Breast epithelium (tissue), 4 donors: Measurements from ENCODE around the gene SLC16A7. TPM values are rescaled to one million over a fixed set of nuclear protein-coding genes. Genes with fewer than 3 reads are reported as not detected.
"Not testable (repeated sequence)": the region's sequence is repeated elsewhere in the genome, so short reads cannot be mapped to it uniquely, and the experiment has no call there.

ENCODE experiments used
- DNase-seq, 2 donors: peaks; one replicate each; pipeline ENCODE4 v3.0.0-alpha.2; 2019; ENCODE audit warnings: low spot score in 2 of 2
- H3K27ac ChIP-seq, 2 donors: fragments of 200-600 bp; sonication (generic) in 1 of 2; one replicate each; pipeline ENCODE4 v1.5.1; 2016 to 2019; ENCODE audit warnings: mild to moderate bottlenecking in 1 of 2
- H3K27me3 ChIP-seq, 2 donors: fragments of 200-600 bp; sonication (generic) in 1 of 2; one replicate each; pipeline versions ENCODE4 v1.5.1 to v1.6.0; 2017 to 2019; ENCODE audit warnings: control low read depth in 1 of 2, mild to moderate bottlenecking in 1 of 2
- H3K36me3 ChIP-seq: fragments of 200-600 bp; one replicate; pipeline ENCODE4 v1.5.1; 2019
- H3K4me1 ChIP-seq, 2 donors: fragments of 200-600 bp; sonication (generic); one replicate each; pipeline ENCODE4 v1.5.1; 2016 to 2019; ENCODE audit warnings: control low read depth in 1 of 2
- H3K4me3 ChIP-seq, 3 donors: fragments of 200-600 bp; sonication (generic); 1 replicate in 2 of 3; 2 replicates in 1 of 3; pipeline ENCODE4 v1.5.1; 2016 to 2019; ENCODE audit warnings: mild to moderate bottlenecking in 3 of 3, moderate library complexity in 2 of 3
- H3K9me3 ChIP-seq, 2 donors: fragments of 200-600 bp; sonication (generic) in 1 of 2; one replicate each; pipeline ENCODE4 v1.5.1; 2016 to 2019; ENCODE audit warnings: control low read depth in 1 of 2
- POLR2A ChIP-seq: fragments of 450-650 bp; IDR thresholded peaks from one replicate; pipeline ENCODE4 v1.6.1; 2016; ENCODE audit warnings: antibody characterized with exemption, mild to moderate bottlenecking, moderate library complexity
- POLR2AphosphoS5 ChIP-seq, 3 donors: sonication (generic); formaldehyde crosslinking; IDR thresholded peaks; one replicate each; pipeline ENCODE4 v1.6.1; 2017; ENCODE audit warnings: antibody characterized with exemption in 3 of 3
- intact Hi-C: fragments of 100-400 bp; cut with DNase I; formaldehyde crosslinking; loops from one replicate; pipeline ENCODE4 v1.15.1; 2023; ENCODE audit warnings: low total_unique reads
- total RNA-seq, 3 donors: library from RNA; depleted of rRNA; stranded (reverse); fragments of >200 nt; gene quantifications; one replicate each; pipeline ENCODE4 v1.1.0, GENCODE V29; 2016
- TF ChIP-seq, protein P1 (sequence below), 3 donors: fragments of 450-650 bp; IDR thresholded peaks; one replicate each; pipeline ENCODE4 v1.5.1; 2016 to 2017; ENCODE audit warnings: antibody characterized with exemption in 3 of 3, mild to moderate bottlenecking in 3 of 3, moderate library complexity in 3 of 3

Gene SLC16A7
- total RNA-seq, 3 donors from 2014 or later = 14.5 to 53.4 (median 51.2) TPM

DNA sequence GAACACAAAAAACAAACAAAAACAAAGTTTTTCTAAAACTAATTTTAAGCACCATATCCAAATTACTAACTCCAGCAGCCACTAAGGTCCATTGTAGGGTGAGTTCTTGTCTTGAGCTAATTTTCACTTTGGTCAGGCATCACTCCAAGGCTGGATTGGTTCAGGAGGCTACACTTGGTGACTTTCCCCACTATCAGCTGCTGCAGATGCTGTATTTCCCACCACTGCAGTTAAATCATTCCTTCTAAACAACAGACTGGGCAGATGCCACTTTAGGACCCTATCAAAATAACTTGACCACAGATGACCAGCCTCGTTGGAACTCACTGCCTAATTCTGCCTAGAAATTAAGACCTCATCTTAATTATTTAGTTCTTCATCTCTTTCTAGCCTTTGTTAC, 140.5 kb downstream of the SLC16A7 start:
- TF ChIP-seq, protein P1, sequence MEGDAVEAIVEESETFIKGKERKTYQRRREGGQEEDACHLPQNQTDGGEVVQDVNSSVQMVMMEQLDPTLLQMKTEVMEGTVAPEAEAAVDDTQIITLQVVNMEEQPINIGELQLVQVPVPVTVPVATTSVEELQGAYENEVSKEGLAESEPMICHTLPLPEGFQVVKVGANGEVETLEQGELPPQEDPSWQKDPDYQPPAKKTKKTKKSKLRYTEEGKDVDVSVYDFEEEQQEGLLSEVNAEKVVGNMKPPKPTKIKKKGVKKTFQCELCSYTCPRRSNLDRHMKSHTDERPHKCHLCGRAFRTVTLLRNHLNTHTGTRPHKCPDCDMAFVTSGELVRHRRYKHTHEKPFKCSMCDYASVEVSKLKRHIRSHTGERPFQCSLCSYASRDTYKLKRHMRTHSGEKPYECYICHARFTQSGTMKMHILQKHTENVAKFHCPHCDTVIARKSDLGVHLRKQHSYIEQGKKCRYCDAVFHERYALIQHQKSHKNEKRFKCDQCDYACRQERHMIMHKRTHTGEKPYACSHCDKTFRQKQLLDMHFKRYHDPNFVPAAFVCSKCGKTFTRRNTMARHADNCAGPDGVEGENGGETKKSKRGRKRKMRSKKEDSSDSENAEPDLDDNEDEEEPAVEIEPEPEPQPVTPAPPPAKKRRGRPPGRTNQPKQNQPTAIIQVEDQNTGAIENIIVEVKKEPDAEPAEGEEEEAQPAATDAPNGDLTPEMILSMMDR (IDR thresholded peaks at IDR 0.05) = no peak
- TF ChIP-seq POLR2AphosphoS5 (IDR thresholded peaks at IDR 0.05) (no peak), POLR2A (no peak)
- intact Hi-C loops = no loop called here
- no peak for DNase-seq
- no peak overlapping the region for H3K27ac ChIP-seq
- H3K9me3 ChIP-seq = no peaks in the 10 kb centered on the region
- no peaks in the 10 kb centered on the region for H3K4me1 ChIP-seq
- no peak overlapping the region for H3K4me3 ChIP-seq
- H3K27me3 ChIP-seq = no peaks in the 10 kb centered on the region
- H3K36me3 ChIP-seq = no peaks in the 10 kb centered on the region

DNA sequence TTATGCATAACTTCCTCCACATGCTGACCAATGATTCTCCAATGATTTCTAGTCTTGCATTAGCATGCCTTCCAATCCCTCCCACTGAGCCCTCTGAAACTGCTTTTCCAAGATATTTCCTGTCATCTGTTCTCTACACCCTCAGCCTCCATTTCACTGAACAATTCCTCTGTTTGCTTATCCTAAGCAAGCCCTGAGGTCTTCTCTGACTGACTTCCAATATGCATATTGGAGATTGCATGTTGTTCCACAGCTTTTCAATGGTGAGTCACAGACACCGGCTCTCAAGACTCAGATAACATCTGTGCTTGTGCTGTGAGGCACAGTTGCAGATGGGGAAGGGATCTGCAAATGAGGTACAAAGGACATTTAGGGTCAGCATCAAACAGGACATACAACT, 141.0 kb downstream of the SLC16A7 start:
- DNase-seq = no peak
- no peaks in the 10 kb centered on the region for H3K36me3 ChIP-seq
- no peaks in the 10 kb centered on the region for H3K9me3 ChIP-seq
- intact Hi-C loops = no loop called here
- TF ChIP-seq POLR2A (no peak), POLR2AphosphoS5 (IDR thresholded peaks at IDR 0.05) (no peak)
- TF ChIP-seq, protein P1 (IDR thresholded peaks at IDR 0.05) = no peak
- H3K27ac ChIP-seq = no peak overlapping the region
- H3K4me1 ChIP-seq = no peaks in the 10 kb centered on the region
- H3K27me3 ChIP-seq = no peaks in the 10 kb centered on the region
- no peak overlapping the region for H3K4me3 ChIP-seq

DNA sequence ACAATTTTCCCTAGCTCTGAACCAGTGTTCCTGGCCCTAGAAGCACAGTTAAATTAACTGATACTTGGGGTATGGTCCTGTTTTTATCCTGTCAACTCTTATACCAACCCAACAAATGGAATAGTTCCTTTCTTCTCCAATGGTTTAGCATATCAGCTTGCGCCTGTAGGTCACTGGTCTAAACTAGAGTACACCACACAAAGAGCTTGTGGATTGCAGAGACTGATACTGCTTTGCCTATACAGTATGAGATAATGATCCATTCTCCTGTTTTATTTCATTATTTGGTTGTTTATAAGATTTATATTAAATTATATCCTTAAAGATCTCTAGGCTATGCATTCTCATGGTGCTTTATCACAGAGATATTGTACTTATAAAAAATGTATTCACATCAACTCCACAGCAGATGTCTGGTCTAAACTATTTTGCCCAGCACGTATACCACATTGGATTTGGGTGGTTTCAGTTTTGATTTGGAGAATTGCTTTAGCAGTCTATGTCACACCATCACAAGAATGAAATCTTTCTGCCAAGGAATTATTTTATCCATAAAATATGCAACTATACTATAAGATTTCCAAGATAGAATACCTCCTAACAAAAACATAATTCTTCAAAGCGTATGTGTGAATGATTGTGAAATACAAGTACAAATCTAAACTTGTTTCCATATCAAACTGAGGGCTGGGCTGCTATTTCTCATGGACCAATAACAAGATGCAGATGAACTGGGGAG, 142.1 kb downstream of the SLC16A7 start:
- Histone ChIP-seq H3K27ac (no peak overlapping the region), H3K4me1 (no peaks in the 10 kb centered on the region), H3K9me3 (no peaks in the 10 kb centered on the region)

DNA sequence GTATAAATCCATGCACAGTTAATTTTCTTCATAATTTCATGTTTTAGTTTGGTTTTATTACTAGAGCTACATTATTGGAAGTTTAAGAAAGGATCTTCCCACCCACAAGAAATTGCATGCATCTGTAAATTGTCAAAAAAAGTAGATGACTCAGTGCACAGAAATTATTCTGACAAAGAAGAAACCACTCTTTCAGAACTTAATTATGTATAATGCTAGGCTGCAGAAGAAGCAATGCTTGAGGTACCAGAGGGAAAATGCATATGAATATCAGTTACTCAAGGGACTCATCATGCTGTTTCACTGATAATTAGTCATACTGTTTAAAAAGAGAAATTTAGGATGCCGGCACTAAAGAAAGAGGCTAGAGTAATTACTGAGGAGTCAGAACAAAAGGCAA, 147.0 kb downstream of the SLC16A7 start:
- no peak for DNase-seq
- Histone ChIP-seq H3K27ac (no peak overlapping the region), H3K36me3 (no peaks in the 10 kb centered on the region), H3K4me3 (no peak overlapping the region), H3K9me3 (no peaks in the 10 kb centered on the region), H3K4me1 (no peaks in the 10 kb centered on the region), H3K27me3 (no peaks in the 10 kb centered on the region)
- TF ChIP-seq POLR2AphosphoS5 (IDR thresholded peaks at IDR 0.05) (no peak), POLR2A (no peak)
- TF ChIP-seq, protein P1 (IDR thresholded peaks at IDR 0.05) = no peak
- intact Hi-C loops = no loop called here

More for the DNA sequence above, 142.1 kb downstream of the SLC16A7 start:
- no peaks in the 10 kb centered on the region for H3K27me3 ChIP-seq
- H3K4me3 ChIP-seq = no peak overlapping the region
- no peak for TF ChIP-seq POLR2AphosphoS5 (IDR thresholded peaks at IDR 0.05)
- no peak for TF ChIP-seq POLR2A
- TF ChIP-seq, protein P1 (IDR thresholded peaks at IDR 0.05) = no peak
- no peak for DNase-seq
- intact Hi-C loops = no loop called here
- no peaks in the 10 kb centered on the region for H3K36me3 ChIP-seq

DNA sequence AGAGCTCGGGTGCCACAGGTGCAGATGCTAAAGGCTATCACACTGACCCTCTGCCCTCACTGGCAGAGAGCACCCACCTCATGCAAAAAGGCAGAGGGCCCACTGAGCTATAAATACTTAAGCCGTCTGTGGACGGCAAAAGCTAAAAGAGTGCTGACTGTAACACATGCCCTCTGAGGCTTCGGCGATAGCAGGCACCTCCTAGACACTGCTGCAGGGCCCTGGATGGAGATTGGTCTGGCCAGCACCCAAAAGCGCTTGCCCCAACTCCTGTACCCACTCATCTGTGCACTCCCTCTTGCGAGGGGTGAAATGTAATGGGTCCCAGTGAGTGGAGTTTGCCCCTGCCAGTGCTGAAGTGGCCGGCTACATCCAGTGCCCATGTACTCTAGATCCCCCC, 148.7 kb downstream of the SLC16A7 start:
- Histone ChIP-seq H3K27me3 (no peaks in the 10 kb centered on the region), H3K9me3 (no peaks in the 10 kb centered on the region), H3K27ac (no peak overlapping the region), H3K4me1 (no peaks in the 10 kb centered on the region), H3K4me3 (no peak overlapping the region), H3K36me3 (no peaks in the 10 kb centered on the region)
- intact Hi-C loops = no loop called here
- TF ChIP-seq POLR2AphosphoS5 (IDR thresholded peaks at IDR 0.05) (no peak), POLR2A (no peak)
- TF ChIP-seq, protein P1 (IDR thresholded peaks at IDR 0.05) = no peak
- no peak for DNase-seq

DNA sequence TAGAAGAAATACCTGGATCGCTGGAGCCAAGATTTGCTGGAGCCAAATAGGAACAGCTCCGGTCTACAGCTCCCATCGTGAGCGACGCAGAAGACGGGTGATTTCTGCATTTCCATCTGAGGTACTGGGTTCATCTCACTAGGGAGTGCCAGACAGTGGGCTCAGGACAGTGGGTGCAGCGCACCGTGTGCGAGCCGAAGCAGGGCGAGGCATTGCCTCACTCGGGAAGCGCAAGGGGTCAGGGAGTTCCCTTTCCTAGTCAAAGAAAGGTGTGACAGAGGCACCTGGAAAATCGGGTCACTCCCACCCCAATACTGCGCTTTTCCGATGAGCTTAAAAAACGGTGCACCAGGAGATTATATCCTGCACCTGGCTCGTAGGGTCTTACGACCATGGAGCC, 155.3 kb downstream of the SLC16A7 start:
- H3K27me3 ChIP-seq, H3K4me3 ChIP-seq, intact Hi-C loops, H3K36me3 ChIP-seq, H3K4me1 ChIP-seq, H3K9me3 ChIP-seq, DNase-seq, H3K27ac ChIP-seq: not testable (repeated sequence)
